GM12872 (cell line): ENCODE data around the gene INPPL1.

Source experiments
- CTCF ChIP-seq: IDR thresholded peaks from 3 replicates; pipeline ENCODE4 v1.5.1; 2011; ENCODE audit warnings: low read depth, mild to moderate bottlenecking, low read length, moderate library complexity; ENCODE audit not compliant: insufficient read depth

INPPL1 gene

GRCh38 chr11:72240461-72241290 is 16.1 kb downstream of the INPPL1 start:
- TF ChIP-seq CTCF = no peak

GRCh38 chr11:72241291-72241781 is 16.8 kb downstream of the INPPL1 start:
- TF ChIP-seq CTCF = no peak

- TF ChIP-seq CTCF = no peak
Measured at GRCh38 chr11:72242141-72242540, 17.6 kb downstream of the INPPL1 start.

- TF ChIP-seq CTCF = no peak
Measured at GRCh38 chr11:72243173-72244059, 18.8 kb downstream of the INPPL1 start.

- TF ChIP-seq CTCF = no peak
Measured at GRCh38 chr11:72244060-72244360, 19.4 kb downstream of the INPPL1 start, which contains the start of gene PHOX2A. TSS of gene PHOX2A (minus strand) at chr11:72244176. CDS start at chr11:72244004, 172 bp downstream.

- no peak for TF ChIP-seq CTCF
Measured at GRCh38 chr11:72244361-72245262, 20.0 kb downstream of the INPPL1 start.
